Measurements from ENCODE around the gene FYB1. TPM values are rescaled to one million over a fixed set of nuclear protein-coding genes. Genes with fewer than 3 reads are reported as not detected.

The FYB1 gene
- polyA plus RNA-seq, 2 donors, result 0.86 to 1.4 TPM

GRCh38 chr5:39137391-39137790 is 82.0 kb downstream of the FYB1 start:
- H3K27me3 ChIP-seq (ENCODE audit: control insufficient read depth in 1 of 2, insufficient read depth in 2 of 2, low read length in 2 of 2), result no peaks in the 10 kb centered on the region
- no peaks in the 10 kb centered on the region for H3K36me3 ChIP-seq (ENCODE audit: control insufficient read depth in 2 of 2, insufficient read depth in 2 of 2, low read length in 1 of 2)
- H3K4me3 ChIP-seq (ENCODE audit: low read depth in 1 of 2, low read length in 2 of 2), result no peak overlapping the region
- H3K27ac ChIP-seq (ENCODE audit: low read depth in 2 of 2, low read length in 1 of 2), result no peak overlapping the region
- H3K4me1 ChIP-seq (ENCODE audit: control insufficient read depth in 2 of 2, insufficient read depth in 2 of 2, low read length in 1 of 2), result no peaks in the 10 kb centered on the region
- WGBS, 2 donors, result 90 to 94% methylated on average over 2 of the region's 2 CpGs
- no peaks in the 10 kb centered on the region for H3K9me3 ChIP-seq (ENCODE audit: control insufficient read depth in 2 of 2, insufficient read depth in 1 of 2, low read depth in 1 of 2, low read length in 1 of 2)

GRCh38 chr5:39132792-39133191 is 86.6 kb downstream of the FYB1 start:
- Histone ChIP-seq H3K27ac (ENCODE audit: low read depth in 2 of 2, low read length in 1 of 2) (no peak overlapping the region), H3K9me3 (ENCODE audit: control insufficient read depth in 2 of 2, insufficient read depth in 1 of 2, low read depth in 1 of 2, low read length in 1 of 2) (no peaks in the 10 kb centered on the region), H3K27me3 (ENCODE audit: control insufficient read depth in 1 of 2, insufficient read depth in 2 of 2, low read length in 2 of 2) (no peaks in the 10 kb centered on the region), H3K36me3 (ENCODE audit: control insufficient read depth in 2 of 2, insufficient read depth in 2 of 2, low read length in 1 of 2) (no peaks in the 10 kb centered on the region), H3K4me1 (ENCODE audit: control insufficient read depth in 2 of 2, insufficient read depth in 2 of 2, low read length in 1 of 2) (no peaks in the 10 kb centered on the region), H3K4me3 (ENCODE audit: low read depth in 1 of 2, low read length in 2 of 2) (no peak overlapping the region)
- WGBS, 2 donors, result 72 to 88% methylated on average over 3 of the region's 3 CpGs

- H3K4me1 ChIP-seq (ENCODE audit: control insufficient read depth in 2 of 2, insufficient read depth in 2 of 2, low read length in 1 of 2), result no peaks in the 10 kb centered on the region
- WGBS, 2 donors, result 68 to 72% methylated on average over 3 of the region's 3 CpGs
- no peak overlapping the region for H3K4me3 ChIP-seq (ENCODE audit: low read depth in 1 of 2, low read length in 2 of 2)
- H3K27ac ChIP-seq (ENCODE audit: low read depth in 2 of 2, low read length in 1 of 2), result no peak overlapping the region
- no peaks in the 10 kb centered on the region for H3K9me3 ChIP-seq (ENCODE audit: control insufficient read depth in 2 of 2, insufficient read depth in 1 of 2, low read depth in 1 of 2, low read length in 1 of 2)
- H3K27me3 ChIP-seq (ENCODE audit: control insufficient read depth in 1 of 2, insufficient read depth in 2 of 2, low read length in 2 of 2), result no peaks in the 10 kb centered on the region
- no peaks in the 10 kb centered on the region for H3K36me3 ChIP-seq (ENCODE audit: control insufficient read depth in 2 of 2, insufficient read depth in 2 of 2, low read length in 1 of 2)
Observed at GRCh38 chr5:39132128-39132447, 87.3 kb downstream of the FYB1 start.

GRCh38 chr5:39131210-39132127 is 87.9 kb downstream of the FYB1 start:
- 69 to 74% methylated on average over 3 of the region's 3 CpGs for WGBS, 2 donors
- Histone ChIP-seq H3K27me3 (ENCODE audit: control insufficient read depth in 1 of 2, insufficient read depth in 2 of 2, low read length in 2 of 2) (no peaks in the 10 kb centered on the region), H3K4me3 (ENCODE audit: low read depth in 1 of 2, low read length in 2 of 2) (no peak overlapping the region), H3K9me3 (ENCODE audit: control insufficient read depth in 2 of 2, insufficient read depth in 1 of 2, low read depth in 1 of 2, low read length in 1 of 2) (no peaks in the 10 kb centered on the region), H3K4me1 (ENCODE audit: control insufficient read depth in 2 of 2, insufficient read depth in 2 of 2, low read length in 1 of 2) (no peaks in the 10 kb centered on the region), H3K27ac (ENCODE audit: low read depth in 2 of 2, low read length in 1 of 2) (no peak overlapping the region), H3K36me3 (ENCODE audit: control insufficient read depth in 2 of 2, insufficient read depth in 2 of 2, low read length in 1 of 2) (no peaks in the 10 kb centered on the region)

GRCh38 chr5:39130716-39131115 is 88.6 kb downstream of the FYB1 start:
- no peaks in the 10 kb centered on the region for H3K9me3 ChIP-seq (ENCODE audit: control insufficient read depth in 2 of 2, insufficient read depth in 1 of 2, low read depth in 1 of 2, low read length in 1 of 2)
- H3K4me3 ChIP-seq (ENCODE audit: low read depth in 1 of 2, low read length in 2 of 2), result no peak overlapping the region
- WGBS, 2 donors, result 82 to 85% methylated on average over 1 of the region's 1 CpG
- no peaks in the 10 kb centered on the region for H3K36me3 ChIP-seq (ENCODE audit: control insufficient read depth in 2 of 2, insufficient read depth in 2 of 2, low read length in 1 of 2)
- H3K27ac ChIP-seq (ENCODE audit: low read depth in 2 of 2, low read length in 1 of 2), result no peak overlapping the region
- H3K27me3 ChIP-seq (ENCODE audit: control insufficient read depth in 1 of 2, insufficient read depth in 2 of 2, low read length in 2 of 2), result no peaks in the 10 kb centered on the region
- no peaks in the 10 kb centered on the region for H3K4me1 ChIP-seq (ENCODE audit: control insufficient read depth in 2 of 2, insufficient read depth in 2 of 2, low read length in 1 of 2)

- H3K9me3 ChIP-seq (ENCODE audit: control insufficient read depth in 2 of 2, insufficient read depth in 1 of 2, low read depth in 1 of 2, low read length in 1 of 2), result no peaks in the 10 kb centered on the region
- WGBS, 2 donors, result 79 to 88% methylated on average over 2 of the region's 2 CpGs
- no peaks in the 10 kb centered on the region for H3K27me3 ChIP-seq (ENCODE audit: control insufficient read depth in 1 of 2, insufficient read depth in 2 of 2, low read length in 2 of 2)
- H3K36me3 ChIP-seq (ENCODE audit: control insufficient read depth in 2 of 2, insufficient read depth in 2 of 2, low read length in 1 of 2), result no peaks in the 10 kb centered on the region
- H3K27ac ChIP-seq (ENCODE audit: low read depth in 2 of 2, low read length in 1 of 2), result no peak overlapping the region
- H3K4me3 ChIP-seq (ENCODE audit: low read depth in 1 of 2, low read length in 2 of 2), result no peak overlapping the region
- no peaks in the 10 kb centered on the region for H3K4me1 ChIP-seq (ENCODE audit: control insufficient read depth in 2 of 2, insufficient read depth in 2 of 2, low read length in 1 of 2)
Observed at GRCh38 chr5:39121922-39122321, 97.4 kb downstream of the FYB1 start.

GRCh38 chr5:39121315-39121714 is 98.0 kb downstream of the FYB1 start:
- no peaks in the 10 kb centered on the region for H3K27me3 ChIP-seq (ENCODE audit: control insufficient read depth in 1 of 2, insufficient read depth in 2 of 2, low read length in 2 of 2)
- H3K4me1 ChIP-seq (ENCODE audit: control insufficient read depth in 2 of 2, insufficient read depth in 2 of 2, low read length in 1 of 2), result no peaks in the 10 kb centered on the region
- no peaks in the 10 kb centered on the region for H3K36me3 ChIP-seq (ENCODE audit: control insufficient read depth in 2 of 2, insufficient read depth in 2 of 2, low read length in 1 of 2)
- H3K9me3 ChIP-seq (ENCODE audit: control insufficient read depth in 2 of 2, insufficient read depth in 1 of 2, low read depth in 1 of 2, low read length in 1 of 2), result no peaks in the 10 kb centered on the region
- H3K4me3 ChIP-seq (ENCODE audit: low read depth in 1 of 2, low read length in 2 of 2), result no peak overlapping the region
- 44 to 54% methylated on average over 1 of the region's 1 CpG for WGBS, 2 donors
- no peak overlapping the region for H3K27ac ChIP-seq (ENCODE audit: low read depth in 2 of 2, low read length in 1 of 2)

GRCh38 chr5:39120052-39120420 is 99.3 kb downstream of the FYB1 start:
- no peak overlapping the region for H3K4me3 ChIP-seq (ENCODE audit: low read depth in 1 of 2, low read length in 2 of 2)
- 86 to 88% methylated on average over 1 of the region's 1 CpG for WGBS, 2 donors
- no peaks in the 10 kb centered on the region for H3K4me1 ChIP-seq (ENCODE audit: control insufficient read depth in 2 of 2, insufficient read depth in 2 of 2, low read length in 1 of 2)
- no peaks in the 10 kb centered on the region for H3K27me3 ChIP-seq (ENCODE audit: control insufficient read depth in 1 of 2, insufficient read depth in 2 of 2, low read length in 2 of 2)
- H3K27ac ChIP-seq (ENCODE audit: low read depth in 2 of 2, low read length in 1 of 2), result no peak overlapping the region
- no peaks in the 10 kb centered on the region for H3K36me3 ChIP-seq (ENCODE audit: control insufficient read depth in 2 of 2, insufficient read depth in 2 of 2, low read length in 1 of 2)
- H3K9me3 ChIP-seq (ENCODE audit: control insufficient read depth in 2 of 2, insufficient read depth in 1 of 2, low read depth in 1 of 2, low read length in 1 of 2), result no peaks in the 10 kb centered on the region

- Histone ChIP-seq H3K27ac (ENCODE audit: low read depth in 2 of 2, low read length in 1 of 2) (no peak overlapping the region), H3K4me1 (ENCODE audit: control insufficient read depth in 2 of 2, insufficient read depth in 2 of 2, low read length in 1 of 2) (no peaks in the 10 kb centered on the region), H3K27me3 (ENCODE audit: control insufficient read depth in 1 of 2, insufficient read depth in 2 of 2, low read length in 2 of 2) (no peaks in the 10 kb centered on the region), H3K4me3 (ENCODE audit: low read depth in 1 of 2, low read length in 2 of 2) (no peak overlapping the region), H3K36me3 (ENCODE audit: control insufficient read depth in 2 of 2, insufficient read depth in 2 of 2, low read length in 1 of 2) (no peaks in the 10 kb centered on the region), H3K9me3 (ENCODE audit: control insufficient read depth in 2 of 2, insufficient read depth in 1 of 2, low read depth in 1 of 2, low read length in 1 of 2) (no peaks in the 10 kb centered on the region)
- 72% methylated on average over 3 of the region's 3 CpGs for WGBS, 2 donors
Observed at GRCh38 chr5:39119404-39120051, 99.8 kb downstream of the FYB1 start.

GRCh38 chr5:39118638-39119037 is 100.7 kb downstream of the FYB1 start:
- Histone ChIP-seq H3K27ac (ENCODE audit: low read depth in 2 of 2, low read length in 1 of 2) (no peak overlapping the region), H3K9me3 (ENCODE audit: control insufficient read depth in 2 of 2, insufficient read depth in 1 of 2, low read depth in 1 of 2, low read length in 1 of 2) (no peaks in the 10 kb centered on the region), H3K4me3 (ENCODE audit: low read depth in 1 of 2, low read length in 2 of 2) (no peak overlapping the region), H3K27me3 (ENCODE audit: control insufficient read depth in 1 of 2, insufficient read depth in 2 of 2, low read length in 2 of 2) (no peaks in the 10 kb centered on the region), H3K36me3 (ENCODE audit: control insufficient read depth in 2 of 2, insufficient read depth in 2 of 2, low read length in 1 of 2) (no peaks in the 10 kb centered on the region), H3K4me1 (ENCODE audit: control insufficient read depth in 2 of 2, insufficient read depth in 2 of 2, low read length in 1 of 2) (no peaks in the 10 kb centered on the region)
- WGBS, 2 donors, result 57 to 60% methylated on average over 2 of the region's 2 CpGs

All from esophagus (tissue), 2 donors.